Parathyroid adenoma (tissue), 2 donors: ENCODE results near the gene ASAP2.

Experiments
- H2AFZ ChIP-seq: fragments of 300-600 bp; sonication (generic); one replicate; pipeline ENCODE4 v1.7.0; 2017; ENCODE audit warnings: antibody characterized with exemption, mild to moderate bottlenecking
- H3K27ac ChIP-seq: fragments of 300-600 bp; sonication (generic); one replicate; pipeline ENCODE4 v1.7.0; 2017
- H3K27me3 ChIP-seq: fragments of 300-600 bp; sonication (generic); one replicate; pipeline ENCODE4 v1.7.0; 2017; ENCODE audit warnings: low read length; ENCODE audit not compliant: control insufficient read depth, insufficient read depth
- H3K36me3 ChIP-seq: fragments of 300-600 bp; sonication (generic); one replicate; pipeline ENCODE4 v1.7.0; 2017; ENCODE audit warnings: low read length; ENCODE audit not compliant: control insufficient read depth, insufficient read depth
- H3K4me1 ChIP-seq: fragments of 300-600 bp; sonication (generic); one replicate; pipeline ENCODE4 v1.7.0; 2017; ENCODE audit warnings: control low read depth
- H3K4me2 ChIP-seq: fragments of 300-600 bp; sonication (generic); one replicate; pipeline ENCODE4 v1.7.0; 2017; ENCODE audit warnings: low read length
- H3K4me3 ChIP-seq: fragments of 300-600 bp; sonication (generic); one replicate; pipeline ENCODE4 v1.7.0; 2017; ENCODE audit warnings: low read depth, low read length
- H3K79me2 ChIP-seq: fragments of 300-600 bp; sonication (generic); one replicate; pipeline ENCODE4 v1.7.0; 2017; ENCODE audit warnings: control low read depth
- H3K9ac ChIP-seq: fragments of 300-600 bp; sonication (generic); one replicate; pipeline ENCODE4 v1.7.0; 2017; ENCODE audit warnings: mild to moderate bottlenecking
- H3K9me3 ChIP-seq: fragments of 300-600 bp; sonication (generic); one replicate; pipeline ENCODE4 v1.7.0; 2017; ENCODE audit warnings: low read length; ENCODE audit not compliant: control insufficient read depth
- TF ChIP-seq, protein P1 (sequence below): fragments of 300-600 bp; sonication (generic); IDR thresholded peaks from one replicate; pipeline ENCODE4 v1.7.0; 2017; ENCODE audit warnings: antibody characterized with exemption, mild to moderate bottlenecking
- donor health status: primary hyperparathyroidism.

The ASAP2 gene

DNA sequence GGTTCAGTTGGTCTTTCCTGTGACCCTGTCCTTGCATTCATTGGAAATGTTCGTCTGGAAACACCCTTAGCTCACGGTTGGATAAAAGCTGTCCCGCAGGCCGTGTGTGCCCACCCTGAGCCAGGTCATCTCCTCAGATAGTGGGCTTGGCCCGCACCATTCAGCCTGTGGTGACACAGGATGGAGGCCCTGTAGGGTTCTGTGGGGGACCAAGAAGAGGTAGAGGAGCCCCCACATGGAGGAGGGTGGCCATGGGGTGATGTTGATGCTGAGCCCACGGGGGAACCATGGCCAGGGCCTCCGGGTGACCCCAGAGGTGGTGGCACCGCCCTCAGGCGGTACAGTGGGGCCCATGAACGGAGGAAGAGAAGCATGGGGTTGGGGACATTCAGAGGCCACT is 62.7 kb downstream of the ASAP2 start:
- Histone ChIP-seq H3K9me3 (no peaks in the 10 kb centered on the region), H3K4me1 (no peaks in the 10 kb centered on the region), H3K27ac (no peak overlapping the region), H3K79me2 (no peaks in the 10 kb centered on the region), H3K36me3 (no peaks in the 10 kb centered on the region), H3K4me3 (no peak overlapping the region), H3K27me3 (no peaks in the 10 kb centered on the region), H2AFZ (no peak overlapping the region), H3K9ac (no peak overlapping the region), H3K4me2 (no peak overlapping the region)
- TF ChIP-seq, protein P1, sequence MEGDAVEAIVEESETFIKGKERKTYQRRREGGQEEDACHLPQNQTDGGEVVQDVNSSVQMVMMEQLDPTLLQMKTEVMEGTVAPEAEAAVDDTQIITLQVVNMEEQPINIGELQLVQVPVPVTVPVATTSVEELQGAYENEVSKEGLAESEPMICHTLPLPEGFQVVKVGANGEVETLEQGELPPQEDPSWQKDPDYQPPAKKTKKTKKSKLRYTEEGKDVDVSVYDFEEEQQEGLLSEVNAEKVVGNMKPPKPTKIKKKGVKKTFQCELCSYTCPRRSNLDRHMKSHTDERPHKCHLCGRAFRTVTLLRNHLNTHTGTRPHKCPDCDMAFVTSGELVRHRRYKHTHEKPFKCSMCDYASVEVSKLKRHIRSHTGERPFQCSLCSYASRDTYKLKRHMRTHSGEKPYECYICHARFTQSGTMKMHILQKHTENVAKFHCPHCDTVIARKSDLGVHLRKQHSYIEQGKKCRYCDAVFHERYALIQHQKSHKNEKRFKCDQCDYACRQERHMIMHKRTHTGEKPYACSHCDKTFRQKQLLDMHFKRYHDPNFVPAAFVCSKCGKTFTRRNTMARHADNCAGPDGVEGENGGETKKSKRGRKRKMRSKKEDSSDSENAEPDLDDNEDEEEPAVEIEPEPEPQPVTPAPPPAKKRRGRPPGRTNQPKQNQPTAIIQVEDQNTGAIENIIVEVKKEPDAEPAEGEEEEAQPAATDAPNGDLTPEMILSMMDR = no peak

DNA sequence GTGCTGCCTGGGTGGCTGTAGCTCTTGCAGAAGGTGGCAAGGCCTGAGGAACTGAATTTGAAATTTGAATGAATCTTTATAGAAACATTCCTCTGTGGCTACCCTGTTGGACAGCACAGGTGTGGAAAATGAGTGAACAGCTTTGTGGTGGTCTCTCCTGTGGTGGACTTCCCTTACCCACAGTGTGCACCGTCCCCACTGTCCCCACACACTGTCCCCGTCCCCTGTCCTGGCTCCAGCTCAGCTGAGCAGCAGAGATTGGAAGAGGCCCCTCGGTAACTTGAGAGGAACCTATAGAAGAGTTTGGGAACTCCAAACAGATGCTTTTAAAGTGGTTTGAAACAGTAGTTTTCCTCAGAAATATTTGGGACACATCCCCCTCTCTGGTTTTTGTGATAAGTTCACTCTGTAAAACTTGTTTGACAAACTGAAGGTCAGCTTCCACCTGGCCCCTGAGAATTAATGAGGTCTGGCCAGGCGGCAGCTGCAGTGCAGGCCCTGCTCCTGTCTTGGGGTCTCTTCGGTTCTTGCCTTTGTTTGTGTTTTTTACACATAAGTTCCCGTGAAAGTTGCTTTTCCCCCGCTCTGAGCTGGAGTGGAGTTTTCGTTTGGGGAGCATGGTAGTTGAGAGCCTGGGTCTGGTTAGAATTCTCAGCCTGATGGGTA is 63.2 kb downstream of the ASAP2 start:
- Histone ChIP-seq H3K4me1 (no peaks in the 10 kb centered on the region), H3K9ac (no peak overlapping the region), H3K27me3 (no peaks in the 10 kb centered on the region), H2AFZ (no peak overlapping the region), H3K36me3 (no peaks in the 10 kb centered on the region), H3K4me2 (no peak overlapping the region), H3K9me3 (no peaks in the 10 kb centered on the region), H3K79me2 (no peaks in the 10 kb centered on the region), H3K27ac (no peak overlapping the region), H3K4me3 (no peak overlapping the region)
- TF ChIP-seq, protein P1 = no peak

DNA sequence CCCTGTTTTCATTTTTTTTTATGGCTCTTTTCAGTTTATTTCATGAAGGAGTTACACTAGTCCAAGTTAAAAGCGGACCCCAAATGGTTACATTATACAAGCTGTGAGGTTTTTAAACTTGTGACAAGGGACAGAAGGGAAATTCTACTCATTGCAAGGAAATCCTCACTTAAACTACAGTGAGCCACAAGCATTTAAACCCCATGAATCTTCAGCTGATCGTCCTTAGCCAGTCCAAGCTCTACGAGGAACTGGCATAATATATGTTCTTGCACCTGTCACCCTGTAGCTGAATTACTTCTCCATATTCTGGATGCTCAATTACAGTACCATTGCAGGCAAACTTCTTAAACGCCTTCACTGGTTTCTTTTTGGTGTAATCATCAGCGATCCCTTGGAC is 64.5 kb downstream of the ASAP2 start:
- no peak overlapping the region for H3K27ac ChIP-seq
- no peaks in the 10 kb centered on the region for H3K27me3 ChIP-seq
- H3K4me3 ChIP-seq = no peak overlapping the region
- peaks cover 4% of the 10 kb centered on the region for H3K79me2 ChIP-seq
- H3K4me2 ChIP-seq = no peak overlapping the region
- no peak overlapping the region for H3K9ac ChIP-seq
- no peak overlapping the region for H2AFZ ChIP-seq
- H3K9me3 ChIP-seq = no peaks in the 10 kb centered on the region
- H3K4me1 ChIP-seq = peaks cover 2% of the 10 kb centered on the region
- H3K36me3 ChIP-seq = no peaks in the 10 kb centered on the region
- TF ChIP-seq, protein P1 = no peak

DNA sequence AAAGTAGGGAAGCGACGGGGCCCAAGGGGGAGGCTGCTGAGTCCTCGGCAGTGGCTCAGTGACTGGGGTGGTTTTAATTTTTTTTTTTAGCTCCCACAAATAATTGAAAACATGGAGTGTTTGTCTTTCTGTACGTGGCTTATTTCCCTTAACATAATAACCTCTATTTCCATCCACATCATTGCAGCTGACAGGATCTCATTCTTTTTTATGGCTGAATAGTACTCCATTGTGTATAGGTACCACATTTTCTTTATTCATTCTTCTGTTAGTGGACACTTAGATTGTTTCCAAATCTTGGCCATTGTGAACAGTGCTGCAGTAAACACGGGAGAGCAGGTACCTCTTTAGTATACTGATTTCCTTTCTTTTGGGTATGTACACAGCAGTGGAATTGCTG is 65.1 kb downstream of the ASAP2 start:
- Histone ChIP-seq H2AFZ (no peak overlapping the region), H3K79me2 (peaks cover 4% of the 10 kb centered on the region), H3K27ac (no peak overlapping the region), H3K4me1 (peaks cover 2% of the 10 kb centered on the region), H3K4me3 (no peak overlapping the region), H3K27me3 (no peaks in the 10 kb centered on the region), H3K9ac (no peak overlapping the region), H3K36me3 (no peaks in the 10 kb centered on the region), H3K9me3 (no peaks in the 10 kb centered on the region), H3K4me2 (no peak overlapping the region)
- TF ChIP-seq, protein P1 = no peak

DNA sequence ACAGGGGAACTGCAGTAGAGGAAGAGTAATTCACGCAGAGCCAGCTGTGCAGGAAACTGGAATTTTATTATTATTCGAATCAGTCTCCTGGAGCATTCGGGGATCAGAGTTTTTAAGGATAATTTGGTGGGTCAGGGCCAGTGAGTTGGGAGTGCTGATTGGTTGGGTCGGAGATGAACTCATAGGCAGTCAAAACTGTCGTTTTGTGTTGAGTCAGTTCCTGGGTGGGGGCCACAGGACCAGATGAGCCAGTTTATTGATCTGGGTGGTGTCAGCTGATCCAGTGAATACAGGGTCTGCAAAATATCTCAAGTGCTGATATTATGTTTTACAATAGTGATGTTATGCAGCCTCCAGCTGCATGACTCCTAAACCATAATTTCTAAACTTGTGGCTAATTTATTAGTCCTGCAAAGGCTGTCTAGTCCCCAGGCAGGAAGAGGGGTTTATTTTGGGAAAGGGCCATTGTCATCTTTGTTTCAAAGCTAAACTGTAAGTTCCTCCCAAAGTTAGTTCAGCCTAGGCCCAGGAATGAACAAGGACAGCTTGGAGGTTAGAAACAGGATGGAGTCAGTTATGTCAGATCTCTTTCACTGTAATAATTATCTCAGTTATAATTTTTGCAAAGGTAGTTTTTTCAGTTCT is 67.0 kb downstream of the ASAP2 start:
- no peak overlapping the region for H3K27ac ChIP-seq
- H2AFZ ChIP-seq = no peak overlapping the region
- no peaks in the 10 kb centered on the region for H3K27me3 ChIP-seq
- TF ChIP-seq, protein P1 = no peak
- H3K4me2 ChIP-seq = no peak overlapping the region
- no peak overlapping the region for H3K9ac ChIP-seq
- H3K4me1 ChIP-seq = peaks cover 2% of the 10 kb centered on the region
- H3K9me3 ChIP-seq = no peaks in the 10 kb centered on the region
- H3K36me3 ChIP-seq = no peaks in the 10 kb centered on the region
- H3K79me2 ChIP-seq = peaks cover 4% of the 10 kb centered on the region
- no peak overlapping the region for H3K4me3 ChIP-seq
